Body of pancreas (tissue), 4 donors: ENCODE data around the gene IL1R2. TPM values are rescaled to one million over a fixed set of nuclear protein-coding genes. Genes with fewer than 3 reads are reported as not detected.

ENCODE experiments used
- ATAC-seq: fragments of 150-250 bp; one replicate; pipeline ENCODE4 v1.9.1; 2016
- DNase-seq, 4 donors: peaks; one replicate each; pipeline ENCODE4 v3.0.0-alpha.2; 2019
- H3K27ac ChIP-seq, 4 donors: fragments of 200-600 bp; sonication (generic); 1 replicate in 3 of 4; 2 replicates in 1 of 4; pipeline versions ENCODE4 v1.5.1 to v1.6.1; 2016 to 2019; ENCODE audit warnings: mild to moderate bottlenecking in 1 of 4, mixed read lengths in 1 of 4, moderate library complexity in 1 of 4
- H3K27me3 ChIP-seq, 2 donors: fragments of 200-600 bp; sonication (generic); one replicate each; pipeline ENCODE4 v1.6.0; 2016; ENCODE audit warnings: mild to moderate bottlenecking in 1 of 2
- H3K36me3 ChIP-seq, 2 donors: fragments of 200-600 bp; sonication (generic); replicated peaks in 1 of 2; 2 replicates each; pipeline ENCODE4 v1.5.1; 2016; ENCODE audit warnings: low read depth in 2 of 2; ENCODE audit not compliant: insufficient read depth in 1 of 2
- H3K4me1 ChIP-seq: fragments of 200-600 bp; sonication (generic); one replicate; pipeline ENCODE4 v1.6.0; 2016
- H3K4me3 ChIP-seq, 2 donors: fragments of 200-600 bp; sonication (generic); 1 replicate in 1 of 2; 2 replicates in 1 of 2; pipeline ENCODE4 v1.5.1; 2016 to 2019
- H3K9me3 ChIP-seq, 3 donors: fragments of 200-600 bp; sonication (generic); 1 replicate in 2 of 3; 2 replicates in 1 of 3; pipeline ENCODE4 v1.5.1; 2016
- CTCF ChIP-seq, 7 experiments: fragments of 450-650 bp in 4 of 7; fragments of 200-600 bp in 3 of 7; sonication (generic) in 3 of 7; IDR thresholded peaks; one replicate each; pipeline ENCODE4 v1.5.1; 2016 to 2019; ENCODE audit warnings: antibody characterized with exemption in 7 of 7
- POLR2A ChIP-seq, 3 donors: fragments of 450-650 bp; IDR thresholded peaks; one replicate each; pipeline ENCODE4 v1.6.1; 2016; ENCODE audit warnings: antibody characterized with exemption in 3 of 3, mild to moderate bottlenecking in 2 of 3
- whole genome bisulfite sequencing, 2 donors: methylation state at CpG; one replicate each; pipeline ENCODE4 v1.1.5; 2017; 5-methylcytosine and 5-hydroxymethylcytosine counted together
- intact Hi-C: fragments of 100-400 bp; cut with DNase I; formaldehyde crosslinking; loops from one replicate; pipeline ENCODE4 v1.15.1; 2023
- total RNA-seq, 2 donors: library from RNA; depleted of rRNA; stranded (reverse); fragments of >200 nt; gene quantifications; one replicate each; pipeline ENCODE4 v1.1.0, GENCODE V29; 2016

Gene IL1R2, protein sequence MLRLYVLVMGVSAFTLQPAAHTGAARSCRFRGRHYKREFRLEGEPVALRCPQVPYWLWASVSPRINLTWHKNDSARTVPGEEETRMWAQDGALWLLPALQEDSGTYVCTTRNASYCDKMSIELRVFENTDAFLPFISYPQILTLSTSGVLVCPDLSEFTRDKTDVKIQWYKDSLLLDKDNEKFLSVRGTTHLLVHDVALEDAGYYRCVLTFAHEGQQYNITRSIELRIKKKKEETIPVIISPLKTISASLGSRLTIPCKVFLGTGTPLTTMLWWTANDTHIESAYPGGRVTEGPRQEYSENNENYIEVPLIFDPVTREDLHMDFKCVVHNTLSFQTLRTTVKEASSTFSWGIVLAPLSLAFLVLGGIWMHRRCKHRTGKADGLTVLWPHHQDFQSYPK
- total RNA-seq = 1 to 10 TPM in 1 of 2 donors, not detected in 1; 8.0 TPM

DNA sequence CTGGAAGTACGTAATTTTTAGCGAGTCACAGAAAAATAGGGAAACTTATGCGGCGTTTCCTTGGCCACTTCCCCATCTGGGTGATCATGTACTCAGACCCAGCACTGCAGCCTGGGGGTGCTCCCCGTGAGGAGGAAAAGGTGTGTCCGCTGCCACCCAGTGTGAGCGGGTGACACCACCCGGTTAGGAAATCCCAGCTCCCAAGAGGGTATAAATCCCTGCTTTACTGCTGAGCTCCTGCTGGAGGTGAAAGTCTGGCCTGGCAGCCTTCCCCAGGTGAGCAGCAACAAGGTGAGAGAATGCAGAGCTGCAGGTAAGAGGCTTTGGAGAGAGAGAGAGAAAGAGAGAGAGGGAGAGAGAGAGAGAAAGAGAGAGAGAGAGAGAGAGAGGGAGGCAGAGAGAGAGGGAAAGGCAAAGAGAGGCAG lies at the start of gene IL1R2:
TSS of gene IL1R2 (plus strand) at position 240 of the 425 bp plus-strand sequence. CDS start 16,616 bp downstream, outside the sequence.
- peak; percentile 59 for ATAC-seq
- no peaks in the 10 kb centered on the region for H3K9me3 ChIP-seq
- intact Hi-C loops = no loop called here
- no peaks in the 10 kb centered on the region for H3K4me1 ChIP-seq
- peak in 4 of 7 experiments; percentile 23 to 47 (median 35) for TF ChIP-seq CTCF (IDR thresholded peaks at IDR 0.05)
- TF ChIP-seq POLR2A (IDR thresholded peaks at IDR 0.05) = peak in 2 of 3 donors; percentile 18 to 32
- 41 to 65% methylated on average over 8 of the region's 8 CpGs for WGBS, 2 donors
- no peaks in the 10 kb centered on the region for H3K27me3 ChIP-seq
- no peaks in the 10 kb centered on the region for H3K36me3 ChIP-seq
- DNase-seq = peak in 3 of 4 donors; percentile 42 to 69 (median 43)
- no peak within 1 kb of the TSS for H3K4me3 ChIP-seq
- peak within 1 kb of the TSS in 1 of 4 donors; percentile 4 for H3K27ac ChIP-seq

DNA sequence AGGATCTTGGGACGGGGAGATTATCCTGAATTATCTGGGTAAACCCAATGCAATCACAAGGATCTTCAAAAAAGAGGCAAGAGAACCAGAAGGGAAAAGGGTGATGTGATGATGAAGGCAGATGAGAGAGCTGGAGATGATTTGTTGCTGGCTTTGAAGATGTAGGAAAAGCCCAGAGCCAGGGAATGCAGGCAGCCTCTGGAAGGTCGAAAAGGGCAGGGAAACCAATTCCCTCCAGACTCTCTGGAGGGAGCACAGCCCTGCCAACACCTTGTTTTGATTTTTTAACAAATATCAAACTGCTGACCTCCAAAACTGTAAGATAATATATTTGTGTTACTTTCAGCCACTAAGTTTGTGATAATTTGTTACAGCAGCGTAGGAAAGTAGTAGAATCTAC lies 48.9 kb upstream of the IL1R2 start:
- ATAC-seq = no peak
- Histone ChIP-seq H3K27ac (no peak overlapping the region), H3K4me3 (no peak overlapping the region), H3K27me3 (no peaks in the 10 kb centered on the region), H3K36me3 (no peaks in the 10 kb centered on the region), H3K9me3 (no peaks in the 10 kb centered on the region), H3K4me1 (no peaks in the 10 kb centered on the region)
- 75 to 78% methylated on average over 3 of the region's 3 CpGs for WGBS, 2 donors
- TF ChIP-seq POLR2A (IDR thresholded peaks at IDR 0.05) = no peak
- TF ChIP-seq CTCF (IDR thresholded peaks at IDR 0.05) = no peak
- no peak for DNase-seq
- intact Hi-C loops = no loop called here

DNA sequence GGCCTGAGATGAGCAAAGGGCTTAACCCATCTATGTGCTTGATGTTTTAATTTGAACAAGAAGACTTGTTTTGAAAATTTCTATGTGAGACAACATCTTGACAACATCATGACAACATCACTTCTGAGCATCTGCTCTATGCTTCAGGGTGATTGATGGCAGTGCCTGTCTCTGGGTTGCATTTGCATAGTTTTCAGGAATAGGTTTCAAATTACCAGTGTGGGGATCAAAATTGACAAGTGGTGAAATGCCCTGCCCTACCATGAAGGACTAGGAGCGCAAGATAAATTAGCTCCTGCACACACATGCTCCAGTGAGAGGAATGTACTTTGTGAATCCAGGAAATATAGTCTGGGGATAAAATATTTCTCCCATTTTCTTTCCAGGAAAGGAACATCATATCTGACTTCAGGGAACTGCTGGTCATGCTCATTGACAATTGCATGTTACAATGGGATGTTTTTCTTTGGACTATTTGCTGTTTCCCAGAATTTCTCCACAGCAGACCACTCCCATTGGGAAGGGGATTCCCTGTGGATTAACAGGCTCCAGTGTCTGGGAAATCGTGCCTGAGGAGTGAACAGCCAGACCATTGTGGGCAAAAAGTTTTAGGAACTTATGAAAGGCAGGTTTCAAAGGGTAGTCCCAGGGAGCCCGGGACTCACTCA lies 45.3 kb upstream of the IL1R2 start:
- H3K27me3 ChIP-seq = no peaks in the 10 kb centered on the region
- H3K36me3 ChIP-seq = no peaks in the 10 kb centered on the region
- DNase-seq = no peak
- WGBS, 2 donors = 71 to 79% methylated on average over 3 of the region's 3 CpGs
- H3K9me3 ChIP-seq = no peaks in the 10 kb centered on the region
- no peak overlapping the region for H3K4me3 ChIP-seq
- TF ChIP-seq CTCF (IDR thresholded peaks at IDR 0.05) (no peak), POLR2A (IDR thresholded peaks at IDR 0.05) (no peak)
- no peak overlapping the region for H3K27ac ChIP-seq
- no peaks in the 10 kb centered on the region for H3K4me1 ChIP-seq
- ATAC-seq = no peak
- intact Hi-C loops = no loop called here

DNA sequence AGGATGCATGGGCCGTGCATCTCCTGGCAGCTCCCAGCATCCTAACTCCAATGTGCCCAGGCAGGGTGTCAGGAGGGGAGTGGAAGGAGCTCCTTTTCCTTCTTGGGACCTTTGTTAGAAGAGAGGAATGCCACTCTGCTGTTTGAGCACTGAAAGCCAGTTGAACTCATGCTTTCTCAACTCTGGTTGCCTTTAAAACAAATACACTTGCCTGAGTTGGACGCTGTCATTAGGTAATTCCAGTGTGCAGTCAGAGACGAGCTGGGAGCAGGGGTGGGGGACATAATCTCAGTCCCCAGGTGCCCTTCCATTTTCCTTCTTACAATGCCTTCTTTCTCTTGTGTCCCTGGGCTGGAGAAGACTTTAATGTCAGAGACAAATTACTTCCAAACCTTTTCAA lies 44.4 kb upstream of the IL1R2 start:
- TF ChIP-seq POLR2A (IDR thresholded peaks at IDR 0.05) (no peak), CTCF (IDR thresholded peaks at IDR 0.05) (no peak)

More for the DNA sequence above, 44.4 kb upstream of the IL1R2 start:
- Histone ChIP-seq H3K27ac (no peak overlapping the region), H3K9me3 (no peaks in the 10 kb centered on the region), H3K36me3 (no peaks in the 10 kb centered on the region), H3K27me3 (no peaks in the 10 kb centered on the region), H3K4me1 (no peaks in the 10 kb centered on the region), H3K4me3 (no peak overlapping the region)
- intact Hi-C loops = no loop called here
- DNase-seq (no peak), ATAC-seq (no peak)
- 75 to 77% methylated on average over 3 of the region's 3 CpGs for WGBS, 2 donors
